HG03095 (cell line): ENCODE data around the gene SRP54.
A peak's percentile ranks its signal among the peaks of the same experiment; 100 is the strongest.
"Not testable (repeated sequence)": the region's sequence is repeated elsewhere in the genome, so short reads cannot be mapped to it uniquely, and the experiment has no call there.

Experiments used
- ATAC-seq: cut with Tn5 transposase; IDR thresholded peaks from one replicate; pipeline ENCODE4 v1.9.1; 2021; ENCODE audit warnings: moderate library complexity; ENCODE audit not compliant: unreplicated experiment

The SRP54 gene

GRCh38 chr14:35046048-35046750 lies 63.4 kb downstream of the SRP54 start, which contains the start of gene FAM177A1:
TSS of gene FAM177A1 (plus strand) at chr14:35046272. CDS start at chr14:35046464, 192 bp downstream.
- peak; percentile 91 for ATAC-seq

GRCh38 chr14:35046751-35047536 lies 64.2 kb downstream of the SRP54 start:
- peak; percentile 33 for ATAC-seq

DNA sequence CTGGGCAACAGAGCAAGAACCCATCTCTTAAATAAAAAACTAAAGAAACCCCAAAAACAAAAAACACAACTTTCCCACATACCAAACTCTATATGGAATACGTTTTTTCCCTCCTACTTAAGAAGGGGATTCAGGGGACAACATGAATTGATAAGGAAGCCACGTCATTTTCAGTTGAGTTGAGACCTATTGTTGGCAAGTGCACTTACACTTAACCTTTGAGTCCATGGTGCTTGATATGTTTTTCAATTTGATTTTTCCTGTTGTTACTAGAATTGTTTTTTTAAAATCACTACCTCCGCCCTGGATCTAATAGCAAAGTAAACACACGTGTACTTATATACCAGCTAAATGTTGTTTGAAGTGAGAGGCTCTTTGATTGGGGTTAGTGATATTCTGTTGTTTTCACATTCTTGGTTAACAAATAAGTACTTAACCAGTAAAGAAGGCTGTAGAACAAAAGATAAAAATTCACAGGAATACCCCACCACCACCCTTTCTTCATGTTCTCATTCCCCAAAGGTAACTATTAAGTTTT lies 65.3 kb downstream of the SRP54 start:
- ATAC-seq = no peak

DNA sequence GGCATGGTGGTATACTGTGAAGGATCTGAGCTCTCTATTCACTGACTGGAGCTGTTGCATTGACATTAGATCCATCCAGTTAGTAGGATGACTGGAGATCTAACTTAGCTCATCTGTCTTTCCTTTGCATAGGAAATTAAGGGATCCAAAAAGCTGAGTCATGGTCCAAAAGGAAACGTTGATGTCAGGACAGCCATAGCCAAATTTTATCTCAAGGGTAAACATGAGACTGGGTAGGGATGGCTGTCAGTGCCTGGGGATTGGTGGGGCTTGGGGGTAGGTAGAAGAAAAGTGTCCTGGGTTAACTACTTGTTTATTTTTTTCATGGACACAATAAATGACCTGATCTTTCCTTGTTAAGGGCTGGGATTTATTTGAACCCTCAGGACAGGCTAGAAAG lies 67.9 kb downstream of the SRP54 start:
- ATAC-seq = no peak

GRCh38 chr14:35051796-35052195 lies 69.0 kb downstream of the SRP54 start:
- ATAC-seq = no peak

DNA sequence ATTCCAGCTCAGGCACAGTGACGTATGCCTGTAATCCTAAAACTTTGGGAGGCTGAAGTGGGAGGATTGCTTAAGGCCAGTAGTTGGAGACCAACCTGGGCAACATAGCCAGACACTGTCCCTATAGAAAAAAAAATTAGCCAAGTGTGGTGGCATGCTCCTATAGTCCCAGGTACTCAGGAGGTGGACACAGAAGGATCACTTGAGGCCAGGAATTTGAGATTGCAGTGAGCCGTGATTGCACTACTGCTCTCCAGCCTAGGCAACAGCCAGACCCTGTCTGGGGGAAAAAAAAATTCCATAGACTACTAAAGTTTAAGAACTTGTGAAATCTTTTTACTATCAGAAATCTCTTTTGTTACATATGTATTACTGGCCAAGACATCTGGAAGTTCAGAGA lies 69.8 kb downstream of the SRP54 start:
- no peak for ATAC-seq

GRCh38 chr14:35061113-35061791 lies 78.5 kb downstream of the SRP54 start:
- ATAC-seq = not testable (repeated sequence)

DNA sequence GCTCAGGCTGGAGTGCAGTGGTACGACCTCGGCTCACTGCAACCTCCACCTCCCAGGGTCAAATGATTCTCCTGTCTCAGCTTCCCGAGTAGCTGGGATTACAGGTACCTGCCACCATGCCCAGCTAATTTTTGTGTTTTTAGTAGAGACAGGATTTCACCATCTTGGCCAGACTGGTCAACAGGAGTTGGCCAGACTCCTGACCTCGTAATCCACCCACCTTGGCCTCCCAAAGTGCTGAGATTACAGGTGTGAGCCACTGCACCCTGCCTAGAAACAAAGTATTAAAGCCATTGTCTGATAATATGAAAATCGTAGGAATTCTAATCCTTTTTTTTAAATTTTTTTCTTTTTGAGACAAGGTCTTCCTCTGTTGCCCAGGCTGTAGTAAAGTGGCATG lies 82.9 kb downstream of the SRP54 start:
- ATAC-seq = not testable (repeated sequence)

DNA sequence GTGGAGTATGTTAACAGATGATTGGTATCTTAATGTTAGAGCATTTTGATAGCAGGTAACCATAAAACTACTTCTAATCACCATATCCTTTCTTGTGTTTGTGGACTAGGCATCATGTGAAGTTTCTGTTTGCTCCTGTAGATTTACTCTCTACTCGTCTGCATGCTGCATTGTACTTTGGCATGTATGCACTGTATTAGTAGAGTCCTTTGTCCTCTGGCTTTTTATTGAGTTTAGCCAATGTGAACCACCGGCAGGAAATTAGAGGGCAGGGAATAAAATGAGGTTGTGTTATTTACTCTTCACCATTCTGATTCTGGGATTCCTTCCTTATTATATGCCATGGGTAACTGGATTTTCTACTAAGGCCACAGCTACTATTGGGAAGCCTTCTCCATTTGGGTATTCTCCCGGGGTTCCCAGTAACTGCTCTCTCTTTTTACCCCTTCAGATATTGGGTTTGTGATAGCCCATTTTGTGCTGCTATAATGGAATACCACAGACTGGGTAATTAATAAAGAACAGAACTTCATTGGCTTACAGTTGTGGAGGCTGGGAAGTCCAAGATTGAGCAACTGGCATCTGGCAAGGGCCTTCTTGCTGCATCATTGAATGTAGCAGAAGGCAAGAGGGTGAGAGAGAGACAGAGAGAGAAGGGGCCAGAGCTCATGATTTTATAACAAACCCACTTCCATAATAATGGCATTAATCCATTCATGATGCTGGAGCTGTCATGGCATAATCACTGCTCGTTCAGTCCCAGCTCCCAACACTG lies 85.6 kb downstream of the SRP54 start:
- no peak for ATAC-seq

- no peak for ATAC-seq
Measured at GRCh38 chr14:35072226-35072625, 89.4 kb downstream of the SRP54 start.

DNA sequence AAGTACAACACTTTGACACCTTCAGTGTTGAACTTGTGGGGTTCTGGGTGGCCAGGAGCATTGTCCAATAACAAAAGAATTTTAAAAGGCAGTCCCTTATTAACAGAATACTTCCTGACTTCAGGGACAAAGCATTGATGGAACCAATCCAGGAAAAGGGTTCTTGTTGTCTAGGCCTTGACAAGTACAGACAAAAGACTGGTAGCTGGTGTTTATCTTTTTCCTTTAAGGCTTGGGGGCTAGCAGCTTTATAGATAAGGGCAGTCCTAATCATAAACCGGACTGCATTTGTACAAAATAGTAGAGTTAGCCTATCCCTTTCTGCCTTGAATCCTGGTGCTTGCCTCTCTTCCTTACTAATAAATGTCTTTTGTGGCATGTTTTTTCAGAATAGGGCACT lies 90.7 kb downstream of the SRP54 start:
- ATAC-seq = no peak

GRCh38 chr14:35078082-35078481 lies 95.3 kb downstream of the SRP54 start:
- ATAC-seq = no peak
